Karpas-422 (cell line): ENCODE results near the gene CATSPER3. TPM values are rescaled to one million over a fixed set of nuclear protein-coding genes. Genes with fewer than 3 reads are reported as not detected.
"Not testable (repeated sequence)": the region's sequence is repeated elsewhere in the genome, so short reads cannot be mapped to it uniquely, and the experiment has no call there.

Source experiments
- DNase-seq: peaks from one replicate; pipeline ENCODE4 v3.0.0-alpha.2; 2015
- H2AFZ ChIP-seq: fragments of 200-600 bp; sonication (generic); 2 replicates; pipeline ENCODE4 v1.6.1; 2014; ENCODE audit warnings: antibody characterized with exemption, low read length, mixed read lengths
- H3K27ac ChIP-seq: fragments of 200-600 bp; sonication (generic); 2 replicates; pipeline ENCODE4 v1.5.1; 2014; ENCODE audit warnings: mild to moderate bottlenecking, low read length, moderate library complexity
- H3K27me3 ChIP-seq: fragments of 200-600 bp; sonication (generic); 2 replicates; pipeline ENCODE4 v1.6.1; 2014; ENCODE audit warnings: low read length, mixed read lengths
- H3K36me3 ChIP-seq: fragments of 200-600 bp; sonication (generic); 2 replicates; pipeline ENCODE4 v1.6.1; 2014; ENCODE audit warnings: low read length, mixed read lengths; ENCODE audit not compliant: insufficient read depth
- H3K4me1 ChIP-seq: fragments of 200-600 bp; sonication (generic); 2 replicates; pipeline ENCODE4 v1.6.1; 2014; ENCODE audit warnings: mild to moderate bottlenecking, low read length, mixed read lengths
- H3K4me2 ChIP-seq: fragments of 200-600 bp; sonication (generic); 2 replicates; pipeline ENCODE4 v1.6.1; 2014; ENCODE audit warnings: low read length, low read depth, mild to moderate bottlenecking; ENCODE audit not compliant: poor library complexity, severe bottlenecking
- H3K4me3 ChIP-seq: fragments of 200-600 bp; sonication (generic); 2 replicates; pipeline ENCODE4 v1.5.1; 2014; ENCODE audit warnings: mild to moderate bottlenecking, antibody characterized with exemption, low read length, mixed read lengths
- H3K79me2 ChIP-seq: fragments of 200-600 bp; sonication (generic); 2 replicates; pipeline ENCODE4 v1.6.1; 2014; ENCODE audit warnings: mild to moderate bottlenecking, low read length, mixed read lengths
- H3K9ac ChIP-seq: fragments of 200-600 bp; sonication (generic); 2 replicates; pipeline ENCODE4 v1.6.0; 2014; ENCODE audit warnings: low read length
- H3K9me2 ChIP-seq: fragments of 200-600 bp; sonication (generic), shearing (Covaris generic); replicated peaks from 2 replicates; pipeline ENCODE4 v1.6.0; 2014; ENCODE audit warnings: mild to moderate bottlenecking, low read length, moderate library complexity; ENCODE audit not compliant: insufficient read depth
- H3K9me3 ChIP-seq: fragments of 300-700, 200-600 bp; sonication (generic); 2 replicates; pipeline ENCODE4 v1.6.1; 2014; ENCODE audit warnings: low read length, mixed read lengths
- H4K20me1 ChIP-seq: fragments of 200-600 bp; sonication (generic); 2 replicates; pipeline ENCODE4 v1.6.1; 2014; ENCODE audit warnings: mild to moderate bottlenecking, antibody characterized with exemption, low read length, low read depth; ENCODE audit not compliant: insufficient read depth
- total RNA-seq: library from RNA; depleted of rRNA; stranded (reverse); fragments of >200 nt; shearing (Covaris generic); gene quantifications from 2 replicates; pipeline ENCODE4 v1.2.3, GENCODE V29; 2014; ENCODE audit warnings: low replicate concordance

CATSPER3 gene
- total RNA-seq, 1 experiment from 2014 or later = not detected

- Histone ChIP-seq H3K9me3 (peaks cover 26% of the 10 kb centered on the region), H3K36me3 (peaks cover 16% of the 10 kb centered on the region), H3K79me2 (no peaks in the 10 kb centered on the region), H3K9ac (no peak overlapping the region), H3K27ac (no peak overlapping the region), H3K27me3 (no peaks in the 10 kb centered on the region), H4K20me1 (no peaks in the 10 kb centered on the region), H3K9me2 (no peaks in the 10 kb centered on the region), H3K4me2 (no peak overlapping the region), H2AFZ (no peak overlapping the region), H3K4me1 (no peaks in the 10 kb centered on the region), H3K4me3 (no peak overlapping the region)
- DNase-seq = no peak
Observed at GRCh38 chr5:134979416-134979815, 11.7 kb downstream of the CATSPER3 start.

- Histone ChIP-seq H3K27me3 (no peaks in the 10 kb centered on the region), H2AFZ (no peak overlapping the region), H3K4me1 (no peaks in the 10 kb centered on the region), H3K36me3 (peaks cover 4% of the 10 kb centered on the region; the same call in 1 of the 2 replicates), H3K9ac (no peak overlapping the region), H3K27ac (no peak overlapping the region), H3K9me3 (peaks cover 26% of the 10 kb centered on the region), H4K20me1 (no peaks in the 10 kb centered on the region), H3K9me2 (no peaks in the 10 kb centered on the region), H3K4me2 (no peak overlapping the region), H3K79me2 (no peaks in the 10 kb centered on the region), H3K4me3 (no peak overlapping the region)
- DNase-seq = no peak
Observed at GRCh38 chr5:134982230-134982629, 14.5 kb downstream of the CATSPER3 start.

- no peak overlapping the region for H3K27ac ChIP-seq
- H3K9me2 ChIP-seq = no peaks in the 10 kb centered on the region
- no peaks in the 10 kb centered on the region for H3K27me3 ChIP-seq
- H3K4me2 ChIP-seq = no peak overlapping the region
- H3K36me3 ChIP-seq = no peaks in the 10 kb centered on the region
- no peak overlapping the region for H3K4me3 ChIP-seq
- H4K20me1 ChIP-seq = no peaks in the 10 kb centered on the region
- no peaks in the 10 kb centered on the region for H3K79me2 ChIP-seq
- H3K9me3 ChIP-seq = no peaks in the 10 kb centered on the region
- no peak overlapping the region for H2AFZ ChIP-seq
- no peak for DNase-seq
- H3K4me1 ChIP-seq = peaks cover 5% of the 10 kb centered on the region
- H3K9ac ChIP-seq = no peak overlapping the region
Observed at GRCh38 chr5:134989266-134989830, 21.6 kb downstream of the CATSPER3 start.

- not testable (repeated sequence) for H3K4me2 ChIP-seq, H2AFZ ChIP-seq, H3K27ac ChIP-seq
Observed at GRCh38 chr5:134990183-134990582, 22.5 kb downstream of the CATSPER3 start.

GRCh38 chr5:134992148-134992547 is 24.4 kb downstream of the CATSPER3 start:
- Histone ChIP-seq H3K27ac (no peak overlapping the region), H3K4me2 (no peak overlapping the region), H4K20me1 (no peaks in the 10 kb centered on the region), H2AFZ (no peak overlapping the region), H3K79me2 (no peaks in the 10 kb centered on the region), H3K4me3 (no peak overlapping the region), H3K9me2 (no peaks in the 10 kb centered on the region), H3K4me1 (peaks cover 20% of the 10 kb centered on the region), H3K27me3 (no peaks in the 10 kb centered on the region), H3K9me3 (no peaks in the 10 kb centered on the region), H3K9ac (no peak overlapping the region), H3K36me3 (no peaks in the 10 kb centered on the region)
- no peak for DNase-seq

More at GRCh38 chr5:134990183-134990582, 22.5 kb downstream of the CATSPER3 start:
- not testable (repeated sequence) for H3K36me3 ChIP-seq, H3K9ac ChIP-seq, H3K79me2 ChIP-seq, H3K9me3 ChIP-seq, H3K9me2 ChIP-seq, DNase-seq, H3K27me3 ChIP-seq, H4K20me1 ChIP-seq, H3K4me3 ChIP-seq
- peaks cover 13% of the 10 kb centered on the region for H3K4me1 ChIP-seq

GRCh38 chr5:134993161-134993560 is 25.5 kb downstream of the CATSPER3 start:
- Histone ChIP-seq H3K9me2 (no peaks in the 10 kb centered on the region), H3K36me3 (no peaks in the 10 kb centered on the region), H3K9ac (no peak overlapping the region), H3K9me3 (no peaks in the 10 kb centered on the region), H2AFZ (no peak overlapping the region), H3K27ac (no peak overlapping the region), H4K20me1 (no peaks in the 10 kb centered on the region), H3K4me1 (peaks cover 20% of the 10 kb centered on the region), H3K79me2 (no peaks in the 10 kb centered on the region), H3K27me3 (no peaks in the 10 kb centered on the region), H3K4me3 (no peak overlapping the region), H3K4me2 (no peak overlapping the region)
- no peak for DNase-seq

- Histone ChIP-seq H3K9me2 (no peaks in the 10 kb centered on the region), H3K9ac (0 out of 2 replicates have a peak overlapping the region, but pooled peaks have one; percentile 36), H3K27ac (peak overlapping the region; percentile 70), H4K20me1 (no peaks in the 10 kb centered on the region), H3K9me3 (no peaks in the 10 kb centered on the region), H3K4me2 (peak overlapping the region; percentile 30), H3K4me3 (no peak overlapping the region), H3K79me2 (no peaks in the 10 kb centered on the region), H3K4me1 (peaks cover 20% of the 10 kb centered on the region), H2AFZ (no peak overlapping the region), H3K36me3 (no peaks in the 10 kb centered on the region), H3K27me3 (no peaks in the 10 kb centered on the region)
- peak; percentile 81 for DNase-seq
Observed at GRCh38 chr5:134994560-134995156, 27.0 kb downstream of the CATSPER3 start.

GRCh38 chr5:134995850-134996402 is 28.2 kb downstream of the CATSPER3 start:
- Histone ChIP-seq H3K9ac (no peak overlapping the region), H3K4me2 (no peak overlapping the region), H3K36me3 (no peaks in the 10 kb centered on the region), H4K20me1 (no peaks in the 10 kb centered on the region), H3K27ac (no peak overlapping the region), H3K27me3 (no peaks in the 10 kb centered on the region), H2AFZ (no peak overlapping the region), H3K4me1 (peaks cover 20% of the 10 kb centered on the region), H3K9me3 (no peaks in the 10 kb centered on the region), H3K9me2 (no peaks in the 10 kb centered on the region), H3K79me2 (no peaks in the 10 kb centered on the region), H3K4me3 (no peak overlapping the region)
- DNase-seq = no peak
